ENCODE measurements around the gene SERINC2.
"Not testable (repeated sequence)": the region's sequence is repeated elsewhere in the genome, so short reads cannot be mapped to it uniquely, and the experiment has no call there.

SERINC2 gene

DNA sequence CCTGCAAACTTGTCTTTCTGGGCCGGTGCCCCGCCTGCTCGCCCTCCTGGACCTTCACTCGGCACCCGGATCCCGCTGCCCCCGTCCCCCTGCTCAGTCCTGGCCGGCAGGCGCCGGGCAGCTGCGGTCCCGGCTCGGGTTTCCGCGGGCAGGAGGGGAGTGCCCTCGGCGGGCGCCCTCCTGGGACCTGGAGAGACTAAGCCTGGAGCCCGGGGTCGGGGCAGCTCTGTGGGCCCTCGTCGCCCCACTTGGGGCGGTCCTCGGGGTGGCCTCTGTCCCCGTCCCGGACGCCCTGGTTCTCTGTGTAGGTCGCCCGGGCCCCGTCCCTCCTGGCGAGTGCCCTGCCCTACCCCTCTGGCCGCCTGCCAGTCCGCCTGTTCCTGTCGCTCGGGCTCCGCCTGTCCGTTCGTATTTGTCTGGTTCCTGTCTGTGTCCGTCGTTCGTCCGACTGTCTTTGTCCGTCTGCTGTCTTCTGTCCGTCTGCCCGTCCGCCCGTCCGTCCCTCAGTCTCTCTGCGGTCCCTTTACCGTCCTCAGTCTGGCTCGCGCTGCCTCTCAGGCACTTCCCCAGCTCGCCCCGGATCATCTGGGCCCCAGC lies 490 bp downstream of the SERINC2 start:
- no peak for DNase-seq (ENCODE audit: low read depth in 1 of 2, low spot score in 1 of 2)

DNA sequence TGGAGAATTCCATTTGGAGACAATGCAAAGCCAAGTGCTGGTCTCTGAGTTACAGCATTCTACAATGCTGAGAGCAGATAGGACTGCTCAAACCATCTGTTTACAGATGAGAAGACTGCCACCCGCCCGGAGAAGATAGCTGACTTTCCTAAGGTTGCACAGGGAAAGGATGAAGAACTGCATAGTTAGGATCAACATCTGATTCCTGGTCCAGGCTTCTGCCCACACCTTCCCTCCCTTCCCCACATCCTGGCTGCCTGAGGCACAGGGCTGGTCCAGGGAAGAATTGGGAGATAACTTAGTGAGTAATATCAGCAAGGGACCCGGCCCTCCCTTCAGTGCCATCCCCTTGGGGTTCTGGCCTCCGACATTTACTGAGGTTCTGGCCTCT lies 2.0 kb downstream of the SERINC2 start:
- no peak for DNase-seq (ENCODE audit: low read depth in 1 of 2, low spot score in 1 of 2)

DNA sequence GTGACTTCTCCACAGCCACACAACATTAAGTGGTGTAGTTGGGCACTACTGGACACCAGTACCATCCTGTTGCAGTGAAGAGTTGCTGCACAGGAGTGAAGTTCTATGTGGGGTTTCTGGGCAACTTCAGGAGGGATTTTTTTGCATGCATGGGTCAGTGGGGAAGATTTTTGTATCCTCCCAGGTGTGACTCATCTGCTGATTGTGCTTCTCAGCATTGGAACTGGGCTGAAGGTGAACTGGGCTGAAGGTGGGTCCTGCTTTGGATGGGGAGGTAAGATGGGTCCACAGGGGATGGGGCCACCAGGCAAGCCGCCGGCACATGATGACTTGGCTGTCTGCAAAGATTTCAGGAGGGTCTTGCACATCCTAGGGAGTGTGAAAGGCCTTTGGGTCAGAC lies 2.6 kb downstream of the SERINC2 start:
- no peak for DNase-seq (ENCODE audit: low read depth in 1 of 2, low spot score in 1 of 2)

- DNase-seq (ENCODE audit: low read depth in 1 of 2, low spot score in 1 of 2): no peak
Measured at GRCh38 chr1:31416101-31416736, 3.2 kb downstream of the SERINC2 start.

DNA sequence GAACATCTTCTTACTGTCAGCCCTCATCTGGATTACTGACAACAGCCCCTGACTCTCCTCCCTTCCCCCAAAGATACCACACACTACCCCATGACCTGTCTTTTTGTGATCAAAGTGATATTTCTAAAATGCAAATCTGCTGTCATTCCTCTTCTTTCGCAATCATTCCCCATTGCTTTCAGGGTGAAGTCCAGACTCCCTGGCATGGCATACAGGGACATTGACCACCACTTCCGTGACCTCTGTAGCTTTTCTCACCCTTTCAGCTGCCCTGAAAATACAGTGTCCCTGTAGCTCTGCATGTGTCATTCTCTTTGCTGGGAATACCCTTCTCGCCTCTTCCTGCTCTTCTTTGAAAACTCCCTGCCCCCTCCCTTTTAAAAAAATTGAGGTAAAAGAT lies 4.1 kb downstream of the SERINC2 start:
- no peak for DNase-seq (ENCODE audit: low read depth in 1 of 2, low spot score in 1 of 2)

- no peak for DNase-seq (ENCODE audit: low read depth in 1 of 2, low spot score in 1 of 2)
Measured at GRCh38 chr1:31418626-31419323, 5.8 kb downstream of the SERINC2 start.

DNA sequence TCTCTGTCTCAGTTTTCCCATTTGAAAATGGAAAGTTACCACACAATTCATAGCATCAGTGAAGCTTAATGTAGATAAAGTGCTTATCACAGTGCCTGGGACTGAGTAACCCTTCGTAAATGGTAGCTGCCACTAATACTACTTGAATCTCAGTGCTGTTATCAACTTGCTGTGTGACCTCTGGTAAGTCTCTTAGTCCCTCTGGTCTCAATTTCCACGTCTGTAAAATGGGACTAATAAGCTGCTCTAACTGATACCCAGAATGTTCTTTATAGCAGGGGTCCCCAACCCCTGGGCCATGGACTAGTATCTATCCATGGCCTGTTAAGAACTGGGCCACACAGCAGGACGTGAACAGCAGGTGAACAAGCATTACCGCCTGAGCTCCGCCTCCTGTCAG lies 7.7 kb downstream of the SERINC2 start:
- DNase-seq (ENCODE audit: low read depth in 1 of 2, low spot score in 1 of 2): no peak

GRCh38 chr1:31421371-31422040 lies 8.5 kb downstream of the SERINC2 start:
- no peak for DNase-seq (ENCODE audit: low read depth in 1 of 2, low spot score in 1 of 2)

DNA sequence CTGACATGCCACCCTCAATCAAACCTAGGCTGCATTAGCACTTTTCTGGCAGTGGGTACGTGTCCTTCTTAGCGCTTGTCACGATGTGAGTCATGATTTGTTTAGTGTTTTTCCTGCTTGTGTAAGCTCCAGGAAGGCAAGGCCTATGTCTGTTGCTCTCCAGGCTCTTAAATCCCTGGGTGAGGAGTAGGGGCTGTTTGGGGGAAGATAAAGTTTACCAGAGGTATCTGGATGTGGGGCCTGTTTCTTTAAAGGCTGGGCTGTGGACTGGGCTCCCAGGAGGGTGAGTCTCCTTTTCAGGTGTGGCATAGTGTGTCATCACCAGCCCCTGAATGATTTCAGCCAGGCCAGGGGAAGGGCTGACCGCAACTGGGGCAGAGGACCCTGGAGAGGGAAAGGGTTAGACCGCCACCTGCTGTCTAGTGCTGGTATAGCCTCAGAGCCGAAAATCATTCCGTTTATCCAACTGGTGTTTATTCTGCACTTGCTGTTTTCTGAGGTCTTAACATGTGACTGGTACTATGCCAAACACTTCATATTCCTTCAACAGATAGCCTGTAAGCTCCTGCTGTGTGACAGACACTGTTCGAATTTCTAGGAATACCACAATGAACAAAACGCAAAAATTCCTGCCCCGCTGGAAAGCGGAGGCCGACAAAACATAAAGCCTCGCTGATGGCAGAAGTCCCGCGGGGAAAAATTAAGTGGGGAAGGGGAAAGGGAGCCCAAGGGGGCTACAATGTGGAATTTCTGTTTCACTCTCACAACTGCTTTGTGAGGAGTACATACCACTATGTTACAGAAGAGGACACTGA lies 9.7 kb downstream of the SERINC2 start:
- peak; percentile 42 to 52 for DNase-seq (ENCODE audit: low read depth in 1 of 2, low spot score in 1 of 2)

DNA sequence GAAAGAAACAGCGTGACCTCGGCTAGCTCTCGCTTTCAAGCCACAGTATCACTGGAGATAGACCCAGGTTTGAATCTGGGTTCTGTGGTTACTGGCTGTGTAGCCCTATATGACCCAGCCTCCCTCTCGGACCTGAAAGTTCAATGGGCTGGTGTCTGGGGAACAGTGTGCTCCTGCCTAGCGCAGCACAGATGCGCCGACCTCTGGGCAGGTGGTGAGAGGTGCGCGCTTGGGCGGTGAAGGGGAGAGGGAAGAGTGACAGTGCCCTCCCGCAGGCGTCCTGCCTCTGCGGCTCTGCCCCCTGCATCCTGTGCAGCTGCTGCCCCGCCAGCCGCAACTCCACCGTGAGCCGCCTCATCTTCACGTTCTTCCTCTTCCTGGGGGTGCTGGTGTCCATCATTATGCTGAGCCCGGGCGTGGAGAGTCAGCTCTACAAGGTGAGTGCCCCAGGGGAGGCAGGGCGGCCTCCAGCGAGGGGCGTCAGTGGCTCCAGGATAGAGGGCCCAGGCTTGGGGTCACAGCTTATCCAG lies 10.5 kb downstream of the SERINC2 start:
- DNase-seq (ENCODE audit: low read depth in 1 of 2, low spot score in 1 of 2): no peak

GRCh38 chr1:31424568-31424967 lies 11.6 kb downstream of the SERINC2 start:
- no peak for DNase-seq (ENCODE audit: low read depth in 1 of 2, low spot score in 1 of 2)

GRCh38 chr1:31425301-31426081 lies 12.5 kb downstream of the SERINC2 start:
- no peak for DNase-seq (ENCODE audit: low read depth in 1 of 2, low spot score in 1 of 2)

DNA sequence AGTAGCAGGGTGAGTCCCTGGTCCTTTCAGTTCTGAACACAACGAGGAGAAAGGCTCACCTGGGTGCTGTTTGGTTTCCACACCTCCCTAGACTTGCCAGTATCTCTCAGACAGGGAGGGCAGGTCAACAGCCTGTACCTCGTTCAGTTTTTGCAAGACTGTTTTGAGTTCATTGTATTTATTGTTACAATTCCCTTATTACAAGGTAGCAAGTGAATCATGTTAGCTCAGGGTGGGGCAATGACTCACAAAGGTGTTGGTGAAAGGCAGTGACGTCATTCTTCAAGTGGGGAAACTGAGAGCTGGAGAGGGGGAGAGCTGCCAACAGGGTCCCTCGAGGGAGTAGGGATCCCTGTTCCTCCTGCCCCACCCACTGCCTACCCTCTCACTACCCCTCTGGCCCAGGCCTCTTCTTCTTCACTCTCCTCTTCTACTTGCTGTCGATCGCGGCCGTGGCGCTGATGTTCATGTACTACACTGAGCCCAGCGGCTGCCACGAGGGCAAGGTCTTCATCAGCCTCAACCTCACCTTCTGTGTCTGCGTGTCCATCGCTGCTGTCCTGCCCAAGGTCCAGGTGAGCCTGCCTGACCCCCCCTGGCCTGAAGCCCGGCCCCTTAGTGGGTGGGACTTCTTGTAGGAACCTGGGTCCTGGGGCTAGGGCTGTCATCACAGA lies 13.4 kb downstream of the SERINC2 start:
- DNase-seq (ENCODE audit: low read depth in 1 of 2, low spot score in 1 of 2): no peak

DNA sequence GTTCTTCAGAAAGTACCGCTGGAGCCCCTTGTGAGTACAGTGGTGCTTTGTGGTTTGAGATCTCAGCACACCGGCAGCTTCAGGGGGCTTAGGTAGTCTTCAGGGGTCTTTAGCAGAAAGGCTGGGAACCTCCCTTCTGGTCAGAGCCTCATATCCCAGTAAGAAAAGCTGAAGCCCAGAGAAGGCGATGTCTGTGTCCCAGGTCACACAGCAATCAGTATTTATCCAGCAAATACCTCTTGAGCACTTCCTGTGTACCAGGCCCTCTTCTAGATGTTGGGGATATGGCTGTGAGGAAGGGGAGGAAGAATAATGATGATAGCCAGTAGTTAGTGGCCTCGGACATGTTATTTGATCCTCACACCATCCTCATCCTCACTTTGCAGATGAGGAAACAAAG lies 14.3 kb downstream of the SERINC2 start:
- no peak for DNase-seq (ENCODE audit: low read depth in 1 of 2, low spot score in 1 of 2)

- no peak for DNase-seq (ENCODE audit: low read depth in 1 of 2, low spot score in 1 of 2)
Measured at GRCh38 chr1:31428436-31429221, 15.6 kb downstream of the SERINC2 start.

DNA sequence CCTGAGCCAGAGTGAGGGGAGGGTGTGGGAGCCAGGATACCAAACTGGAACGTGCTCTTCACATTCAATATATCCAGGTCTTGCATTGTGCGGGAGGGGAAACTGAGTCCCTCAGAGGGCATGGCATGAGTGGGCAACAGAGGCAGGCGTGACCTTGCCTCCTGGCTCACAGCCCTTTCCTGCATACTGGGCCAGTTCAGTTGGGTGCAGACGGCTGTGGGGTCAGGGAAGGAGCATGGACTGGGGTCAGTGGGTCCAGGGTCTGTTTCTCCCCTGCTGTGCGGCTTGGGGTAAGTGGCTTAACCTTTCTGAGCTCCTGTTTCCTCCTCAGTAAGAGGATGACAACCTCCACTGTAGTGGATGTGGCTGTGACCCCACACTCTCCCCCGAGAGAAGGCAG lies 16.6 kb downstream of the SERINC2 start:
- DNase-seq (ENCODE audit: low read depth in 1 of 2, low spot score in 1 of 2): no peak

DNA sequence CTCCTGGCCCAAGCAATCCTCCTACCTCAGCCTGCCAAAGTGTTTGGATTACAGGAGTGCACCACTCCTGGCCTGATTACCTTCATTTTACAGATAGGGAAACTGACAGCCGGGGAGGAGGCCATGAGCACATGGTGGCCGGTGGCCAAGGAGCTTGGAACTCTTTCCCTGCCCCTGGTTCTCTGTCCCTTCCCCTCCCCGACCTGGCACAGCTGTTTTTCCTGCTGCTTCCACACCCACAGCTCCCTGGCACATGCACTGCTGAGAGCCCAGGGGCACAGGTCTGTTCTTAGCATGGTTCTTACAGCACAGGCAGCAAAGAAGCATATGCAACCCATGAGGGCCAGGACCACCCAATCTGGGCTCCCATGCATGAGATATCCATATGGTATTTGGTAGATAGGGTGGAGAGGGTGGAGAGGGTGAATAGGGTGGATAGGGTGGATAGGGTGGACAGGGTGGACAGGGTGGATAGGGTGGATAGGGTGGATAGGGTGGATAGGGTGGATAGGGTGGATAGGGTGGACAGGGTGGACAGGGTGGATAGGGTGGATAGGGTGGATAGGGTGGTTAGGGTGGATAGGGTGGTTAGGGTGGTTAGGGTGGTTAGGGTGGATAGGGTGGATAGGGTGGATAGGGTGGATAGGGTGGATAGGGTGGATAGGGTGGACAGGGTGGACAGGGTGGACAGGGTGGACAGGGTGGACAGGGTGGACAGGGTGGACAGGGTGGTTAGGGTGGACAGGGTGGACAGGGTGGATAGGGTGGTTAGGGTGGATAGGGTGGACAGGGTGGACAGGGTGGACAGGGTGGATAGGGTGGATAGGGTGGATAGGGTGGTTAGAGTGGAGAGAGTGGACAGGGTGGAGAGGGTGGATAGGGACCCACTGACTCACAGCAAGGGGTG lies 18.6 kb downstream of the SERINC2 start:
- DNase-seq (ENCODE audit: low read depth in 1 of 2, low spot score in 1 of 2): not testable (repeated sequence)
